DOHH2 (cell line): Measurements from ENCODE around the gene AEBP2.

Experiments
- CTCF ChIP-seq: fragments of 200-600 bp; sonication (generic); IDR thresholded peaks from one replicate; pipeline ENCODE4 v1.5.1; 2014; ENCODE audit warnings: antibody characterized with exemption, mild to moderate bottlenecking, low read depth, low read length; ENCODE audit not compliant: poor library complexity, severe bottlenecking
- EZH2phosphoT487 ChIP-seq: fragments of 200-600 bp; sonication (generic); IDR thresholded peaks from 2 replicates; pipeline ENCODE4 v1.6.1; 2017; ENCODE audit warnings: borderline replicate concordance, mild to moderate bottlenecking, antibody characterized with exemption, low read length, moderate library complexity, mixed read lengths

GRCh38 chr12:19545301-19545700 lies 106.0 kb downstream of the AEBP2 start:
- TF ChIP-seq CTCF (no peak), EZH2phosphoT487 (no peak)
